GM19193 (cell line): Measurements from ENCODE around the gene EXOC4.

Experiments
- POLR2A ChIP-seq: IDR thresholded peaks from 4 replicates; pipeline ENCODE4 v1.6.1; 2011; ENCODE audit not compliant: insufficient read depth, insufficient read length; ENCODE audit errors: extremely low read depth

The EXOC4 gene

DNA sequence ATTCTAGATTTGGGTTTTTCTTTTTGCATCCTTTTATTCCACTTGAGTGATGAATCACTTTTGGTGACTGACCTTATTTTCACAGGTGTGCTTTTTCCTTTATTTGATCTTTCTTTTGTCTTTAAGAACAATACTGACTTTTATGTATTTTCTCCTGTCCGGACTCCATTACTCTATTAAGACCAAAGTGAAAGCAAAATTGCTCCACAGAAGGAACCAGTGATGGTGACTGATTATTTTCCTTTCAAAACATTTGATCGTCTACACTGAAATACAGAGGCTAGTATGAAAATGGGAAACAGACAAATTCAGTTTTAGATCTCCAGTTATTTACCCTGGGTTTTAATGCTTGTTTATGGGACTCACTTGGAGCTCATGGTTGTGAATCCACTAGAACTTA lies 15.5 kb downstream of the EXOC4 start:
- no peak for TF ChIP-seq POLR2A

DNA sequence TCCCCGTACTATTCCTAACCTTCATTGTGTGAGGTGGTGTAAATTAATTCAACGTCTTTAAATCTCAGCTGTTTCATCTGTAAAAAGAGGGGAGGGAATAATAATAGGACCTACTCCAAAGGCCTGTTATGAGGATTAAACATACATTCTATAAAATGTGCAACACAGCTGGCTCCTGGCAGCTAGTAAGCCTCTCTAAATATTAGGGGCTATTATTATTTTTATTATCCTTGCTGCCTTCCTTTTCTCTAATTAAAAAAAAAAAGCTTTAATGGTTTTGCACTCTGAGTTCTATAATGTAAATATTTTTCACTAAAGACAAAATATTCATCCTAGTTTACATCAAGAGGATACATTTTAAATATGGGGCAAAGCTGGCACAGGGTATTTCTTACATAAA lies 19.5 kb downstream of the EXOC4 start:
- no peak for TF ChIP-seq POLR2A

DNA sequence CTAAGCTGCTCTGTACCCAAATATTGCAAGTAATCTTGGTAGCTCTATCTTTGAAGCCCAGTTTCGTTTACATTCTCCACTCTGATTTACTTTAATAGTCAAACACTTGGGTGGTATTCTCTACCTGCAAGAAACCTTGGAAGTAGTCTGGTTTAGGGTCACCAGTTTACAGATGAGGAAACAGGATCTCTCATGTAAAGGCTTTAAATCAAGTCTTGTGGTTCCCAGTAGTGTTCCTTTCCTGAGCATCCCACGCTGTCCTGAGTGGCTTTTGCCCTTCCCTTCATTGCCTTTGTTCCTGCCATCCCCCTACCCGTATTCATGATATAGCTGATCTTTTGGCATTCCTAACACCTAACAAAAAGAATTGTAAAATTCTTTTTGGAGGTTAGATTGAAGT lies 20.3 kb downstream of the EXOC4 start:
- TF ChIP-seq POLR2A = no peak

DNA sequence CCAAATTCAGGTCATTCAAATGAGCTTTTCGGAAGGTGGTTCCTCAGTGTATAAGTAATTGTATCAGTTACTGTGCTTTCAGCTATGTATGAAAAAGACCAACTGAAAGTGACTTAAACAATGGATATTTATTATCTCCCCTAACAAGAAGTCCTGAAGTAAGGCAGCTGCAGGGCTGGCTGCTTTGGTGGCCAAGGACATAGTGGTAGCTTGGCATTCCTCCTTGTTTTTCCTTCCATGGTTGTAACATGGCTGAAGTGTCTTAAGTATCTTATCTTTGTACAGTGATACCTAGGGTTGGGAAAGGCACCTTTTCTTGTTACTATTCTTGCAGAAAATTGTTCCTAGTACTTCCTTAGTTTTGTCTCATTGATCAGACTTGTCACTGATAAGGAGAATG lies 21.4 kb downstream of the EXOC4 start:
- no peak for TF ChIP-seq POLR2A

DNA sequence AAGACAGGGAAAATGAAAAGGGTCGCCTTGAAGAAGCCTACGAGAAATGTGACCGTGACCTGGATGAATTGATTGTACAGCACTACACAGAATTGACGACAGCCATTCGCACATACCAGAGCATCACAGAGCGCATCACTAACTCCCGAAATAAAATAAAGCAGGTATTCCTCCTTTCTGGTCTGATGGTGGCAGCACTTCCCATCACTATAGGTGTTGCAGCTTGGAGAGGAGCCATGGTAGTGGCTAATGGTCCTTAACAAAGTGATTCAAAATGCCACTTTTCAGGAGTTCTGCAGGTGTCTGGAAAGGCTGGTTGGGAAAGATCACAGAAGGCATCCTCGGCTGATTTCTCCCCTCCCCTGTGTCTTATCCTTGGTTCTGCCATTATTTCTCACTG lies 22.1 kb downstream of the EXOC4 start:
- TF ChIP-seq POLR2A = no peak

DNA sequence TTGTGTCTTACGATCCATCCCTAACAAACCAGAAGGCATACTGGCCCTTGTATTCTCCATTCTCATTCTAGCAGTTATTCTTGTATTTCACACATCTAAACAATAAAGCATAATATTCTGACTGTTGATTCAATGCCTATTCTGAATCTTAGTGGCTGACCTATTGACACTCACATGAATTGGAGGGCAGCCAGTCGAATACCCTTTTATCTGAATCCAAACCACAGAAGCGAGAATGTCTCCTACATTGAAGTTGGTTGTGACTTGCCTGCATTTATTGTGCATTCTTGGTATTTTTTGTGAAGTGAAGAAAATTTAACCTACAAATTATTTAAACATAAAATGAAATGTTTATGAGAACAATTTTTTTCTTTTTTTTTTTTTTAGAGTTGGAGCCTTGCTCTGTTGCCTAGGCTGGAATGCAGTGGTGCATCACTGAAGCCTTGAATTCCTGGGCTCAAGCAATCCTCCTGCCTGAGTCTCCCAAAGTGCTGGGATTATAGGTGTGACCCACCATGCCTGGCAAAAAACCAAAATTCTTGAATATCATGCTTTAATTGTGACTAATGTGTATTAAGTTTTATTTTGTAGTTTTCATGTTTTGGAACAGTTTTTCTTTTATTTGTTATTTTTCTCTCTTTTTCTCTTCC lies 22.7 kb downstream of the EXOC4 start:
- TF ChIP-seq POLR2A = no peak

DNA sequence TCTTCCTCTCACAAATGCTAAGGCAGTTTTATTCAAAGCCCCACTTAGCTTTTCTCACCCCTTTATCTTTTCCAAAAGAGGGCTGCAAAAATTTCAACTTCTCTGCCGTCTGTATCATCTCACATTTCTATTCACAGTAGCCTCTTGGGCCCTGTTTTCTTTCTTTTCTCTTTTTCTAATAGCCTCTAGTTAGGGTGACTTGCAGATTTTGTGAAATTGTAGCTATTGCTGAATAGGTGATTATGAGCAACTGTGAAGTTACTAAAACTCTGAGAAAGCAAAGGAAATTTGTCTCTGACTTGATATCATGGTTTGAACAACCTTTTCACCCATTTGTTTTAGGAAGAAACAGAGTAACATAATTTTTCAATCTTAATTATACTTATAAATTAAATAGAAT lies 29.2 kb downstream of the EXOC4 start:
- no peak for TF ChIP-seq POLR2A

DNA sequence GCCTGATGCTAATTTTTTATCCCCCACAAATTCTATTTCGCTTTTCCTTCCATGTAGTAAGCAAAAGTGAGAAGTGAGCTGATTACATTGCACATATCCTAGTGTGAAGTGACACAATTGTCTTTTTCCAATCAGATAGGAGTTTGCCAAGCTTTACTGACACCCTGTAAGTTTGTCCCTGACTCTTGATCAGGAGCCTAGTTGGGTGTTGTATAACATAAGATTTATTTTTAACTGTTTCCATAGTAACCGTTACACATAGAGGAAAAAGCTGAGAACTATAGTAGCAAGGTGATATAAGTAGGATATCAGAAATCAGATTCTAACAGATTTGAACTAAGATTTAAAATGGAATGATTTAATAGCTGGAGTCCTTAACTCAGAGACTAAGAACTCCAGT lies 31.2 kb downstream of the EXOC4 start:
- TF ChIP-seq POLR2A = no peak

DNA sequence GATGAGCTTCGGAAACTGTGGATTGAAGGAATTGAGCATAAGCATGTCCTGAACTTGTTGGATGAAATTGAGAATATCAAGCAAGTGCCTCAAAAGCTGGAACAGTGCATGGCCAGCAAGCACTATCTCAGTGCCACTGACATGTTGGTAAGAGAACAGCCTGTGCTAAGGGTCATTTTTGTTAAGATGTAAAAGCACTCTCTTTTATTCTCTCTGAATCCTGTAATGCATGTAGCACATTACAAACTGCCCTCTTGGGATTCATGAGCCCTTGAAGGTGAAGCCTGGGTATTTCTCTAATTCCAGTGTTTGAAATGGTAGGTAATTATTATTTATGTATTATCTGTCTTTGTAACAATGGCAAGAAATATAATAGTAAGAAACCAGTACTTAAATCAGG lies 36.1 kb downstream of the EXOC4 start:
- no peak for TF ChIP-seq POLR2A

DNA sequence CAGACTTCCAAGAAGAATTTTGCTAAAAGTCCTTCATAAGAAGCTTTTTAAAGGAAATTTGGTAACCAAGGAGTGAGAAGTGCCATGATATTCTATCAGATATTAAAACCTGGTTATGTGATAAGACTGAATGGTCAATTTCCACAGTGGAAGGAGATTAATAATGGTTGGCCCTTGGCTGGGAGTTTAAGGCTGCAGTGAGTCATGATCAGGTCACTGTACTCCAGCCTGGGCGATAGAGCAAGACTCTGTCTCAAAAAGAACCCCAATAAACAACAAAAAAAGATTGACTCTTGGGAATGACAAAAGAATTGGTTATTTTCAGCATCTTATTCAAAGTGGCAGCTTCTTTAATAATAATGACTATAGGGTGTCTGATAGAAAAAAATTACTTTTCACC lies 37.2 kb downstream of the EXOC4 start:
- TF ChIP-seq POLR2A = no peak

DNA sequence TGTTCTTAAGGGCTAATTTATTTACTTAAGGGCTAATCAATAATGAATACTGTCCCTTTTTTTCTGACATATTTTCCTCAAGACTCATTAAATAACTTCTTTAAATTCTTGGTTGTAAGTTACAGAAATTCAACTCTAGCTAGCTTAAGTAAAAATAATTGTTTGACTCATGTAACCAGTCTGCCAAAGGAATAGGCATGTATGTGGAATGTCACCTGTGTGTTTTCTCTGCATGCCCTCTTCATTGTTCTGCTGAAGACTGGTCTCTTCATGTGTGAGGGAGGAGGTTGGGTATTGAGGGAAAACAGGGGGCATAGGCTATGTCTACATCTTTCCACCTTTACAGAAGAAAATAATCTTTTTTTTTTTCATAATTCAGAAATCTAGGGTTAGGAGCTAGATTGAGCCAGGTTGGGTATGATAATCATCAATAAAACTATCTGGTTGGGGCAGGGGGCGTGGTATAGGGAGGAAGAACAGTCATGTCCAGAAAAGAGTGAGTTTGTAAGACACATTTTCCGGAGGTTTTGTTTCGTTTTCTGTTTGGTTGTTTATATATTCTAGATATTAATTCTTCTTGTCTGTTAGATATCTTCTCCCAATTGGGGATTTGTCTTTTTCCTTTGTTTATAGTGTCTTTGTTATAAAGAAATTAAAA lies 37.9 kb downstream of the EXOC4 start:
- TF ChIP-seq POLR2A = no peak

DNA sequence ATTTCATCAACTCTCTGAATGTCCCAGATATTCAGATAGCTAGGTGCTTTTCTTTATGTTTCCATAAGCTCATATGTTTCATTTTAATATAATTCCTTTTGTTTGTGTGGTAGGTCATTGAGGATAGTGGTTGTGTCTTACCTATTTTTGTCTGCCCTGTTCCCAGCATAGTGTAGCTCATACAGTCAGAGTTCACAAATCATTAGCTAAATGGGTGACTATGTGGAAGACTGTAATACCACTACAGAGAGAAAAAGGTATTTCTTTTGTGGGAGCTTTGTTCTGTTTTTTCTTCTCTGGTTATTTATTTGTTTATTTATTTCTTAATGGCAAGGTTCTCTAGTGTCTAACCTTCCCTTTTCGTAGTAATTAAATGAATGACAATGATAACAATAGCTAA lies 39.8 kb downstream of the EXOC4 start:
- no peak for TF ChIP-seq POLR2A

DNA sequence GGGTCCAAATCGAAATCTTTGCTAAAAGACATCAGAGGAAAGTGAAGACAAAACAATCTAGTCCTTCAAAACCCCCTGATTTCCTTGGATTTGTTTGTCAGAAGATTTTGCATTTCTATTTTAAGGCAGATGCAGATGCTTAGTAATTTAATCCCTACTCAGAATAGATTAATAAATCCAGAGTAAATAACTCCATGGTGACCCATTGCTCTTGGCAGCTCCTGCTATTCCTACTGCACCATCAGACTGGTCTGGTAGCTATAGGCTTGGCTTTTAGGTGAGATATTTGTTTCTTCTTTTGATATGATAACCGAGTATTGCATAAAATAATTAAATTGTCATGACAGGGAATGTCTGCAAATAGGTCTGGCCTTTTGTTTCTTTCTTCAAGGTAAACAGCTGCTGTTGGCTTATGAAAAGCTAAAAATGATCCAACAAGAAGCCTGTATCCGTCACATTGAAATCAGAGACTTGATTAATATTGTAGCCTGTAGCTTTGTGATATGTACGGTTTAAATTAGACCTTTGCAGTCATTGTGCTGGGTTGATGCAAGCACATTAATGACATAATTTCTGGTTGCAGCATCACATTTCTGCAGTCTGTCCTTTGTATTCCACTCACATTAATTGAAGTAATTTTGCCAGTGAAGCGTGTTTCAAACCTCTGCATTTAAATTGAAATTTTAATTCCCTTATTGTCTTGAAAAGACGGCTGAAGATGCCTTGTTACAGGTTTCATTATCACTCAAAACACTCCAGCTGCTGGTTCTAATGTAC lies 40.7 kb downstream of the EXOC4 start:
- no peak for TF ChIP-seq POLR2A

DNA sequence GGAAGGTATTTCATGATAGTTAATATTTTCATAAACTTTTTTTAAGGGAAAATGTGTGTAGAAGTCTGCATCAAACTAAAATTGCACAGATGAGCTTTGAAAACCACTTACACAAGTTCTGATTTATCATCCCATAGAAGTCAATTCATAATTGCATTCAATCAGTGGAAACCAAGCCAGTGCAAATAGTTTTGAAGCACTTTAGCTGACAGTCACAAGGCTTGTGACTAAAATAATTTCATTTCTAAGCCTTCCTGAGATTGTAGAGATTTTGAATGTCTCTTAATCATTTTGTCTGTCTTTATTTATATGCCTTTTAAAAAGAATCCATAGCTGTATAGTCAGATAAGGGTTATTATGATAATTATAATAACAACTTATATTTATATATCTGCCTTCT lies 41.4 kb downstream of the EXOC4 start:
- TF ChIP-seq POLR2A = no peak

DNA sequence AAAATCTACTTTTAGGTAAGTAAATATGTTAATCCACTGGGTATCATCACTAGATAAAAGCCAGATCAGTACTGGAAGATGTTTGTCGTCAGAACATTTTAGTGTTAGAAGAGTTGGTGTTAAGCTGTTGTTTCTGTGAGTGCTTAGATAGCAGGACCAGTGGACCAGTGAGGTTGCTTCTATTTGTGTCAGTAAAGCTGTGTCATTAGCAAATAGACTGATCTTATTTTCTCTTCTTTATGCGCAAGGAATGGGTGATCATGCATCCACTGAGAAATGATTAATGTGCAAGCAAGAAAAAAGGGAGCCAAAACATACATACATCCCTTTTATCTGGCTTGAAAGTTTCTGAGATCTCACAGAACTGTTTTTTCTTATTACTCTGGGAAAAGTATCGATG lies 42.6 kb downstream of the EXOC4 start:
- no peak for TF ChIP-seq POLR2A

DNA sequence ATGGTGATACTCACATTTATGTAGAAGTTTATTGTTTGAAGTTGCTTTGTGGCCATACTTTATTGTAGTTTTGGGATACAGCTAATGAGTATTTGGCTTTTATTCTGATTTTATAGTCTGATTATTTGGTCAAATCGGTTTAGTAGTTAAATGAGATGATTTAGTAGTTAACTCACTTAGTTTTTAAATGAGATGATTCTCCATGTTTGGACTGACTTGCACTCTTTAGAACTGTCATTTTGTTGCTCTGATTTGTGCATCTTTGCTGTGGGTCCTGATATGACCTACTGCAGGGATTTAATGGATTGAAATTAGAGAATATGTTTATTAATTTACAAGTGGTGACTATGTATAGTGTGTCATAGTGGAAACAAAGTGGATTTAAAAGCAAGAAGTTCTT lies 44.2 kb downstream of the EXOC4 start:
- TF ChIP-seq POLR2A = no peak
